Right lobe of liver (tissue), 4 donors: ENCODE results near the gene RAB40A.

ENCODE experiments used
- CTCF ChIP-seq, 4 donors: fragments of 200-600 bp in 3 of 4; fragments of 450-650 bp in 1 of 4; IDR thresholded peaks; one replicate each; pipeline versions ENCODE4 v1.5.1 to v1.8.0; 2016 to 2022; ENCODE audit warnings: antibody characterized with exemption in 4 of 4, mild to moderate bottlenecking in 2 of 4
- POLR2A ChIP-seq: fragments of 450-650 bp; IDR thresholded peaks from one replicate; pipeline ENCODE4 v1.6.1; 2017; ENCODE audit warnings: antibody characterized with exemption, mild to moderate bottlenecking
- donor health status: DM: no; HTN: no; CAD: no.
- donor health status: DM: no; HTN: no; CAD: no.
- donor health status: DM: no; HTN: yes; CAD: no.

DNA sequence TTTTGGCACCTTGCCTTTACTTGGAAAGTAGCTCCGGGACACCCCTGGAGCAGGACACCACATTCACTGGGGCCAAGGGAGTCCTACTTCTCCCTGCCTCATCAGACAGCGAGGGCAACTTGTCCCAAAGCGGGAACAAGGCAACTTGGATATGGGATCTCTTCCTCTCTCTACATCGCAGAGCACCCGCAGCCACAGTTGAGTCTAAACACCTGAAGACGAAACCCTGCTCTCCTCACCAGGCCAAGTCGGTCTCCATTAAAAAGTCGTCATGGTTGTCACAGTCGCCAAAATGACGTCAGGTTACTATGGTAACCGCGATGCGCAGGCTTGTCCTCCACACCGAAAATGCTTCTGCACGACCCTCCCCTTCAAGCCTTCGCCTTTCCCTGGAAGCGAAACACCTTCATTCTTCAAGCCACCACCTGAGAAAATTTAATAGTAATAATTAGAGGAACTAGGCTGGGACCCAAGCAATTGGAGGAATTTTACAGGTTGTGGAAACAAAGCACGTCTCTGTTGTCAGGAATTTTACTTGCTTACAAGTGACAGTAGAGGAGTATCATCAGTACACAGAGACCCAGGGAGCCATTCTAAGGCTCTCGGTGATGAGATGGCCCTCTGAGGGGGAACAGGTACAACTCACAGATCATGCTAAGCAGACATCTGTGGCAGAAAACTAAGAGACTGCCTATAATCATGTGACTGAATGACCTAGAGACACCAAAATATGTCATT lies 35.6 kb upstream of the RAB40A start:
- TF ChIP-seq POLR2A: no peak
- TF ChIP-seq CTCF (IDR thresholded peaks at IDR 0.05): no peak
